ENCODE measurements around the gene KRTAP5-6.

Gene KRTAP5-6

GRCh38 chr11:1734641-1735081 is 37.7 kb downstream of the KRTAP5-6 start:
- DNase-seq: no peak

- no peak for DNase-seq
Observed at GRCh38 chr11:1735271-1735670, 38.3 kb downstream of the KRTAP5-6 start.

- no peak for DNase-seq
Observed at GRCh38 chr11:1736447-1736992, 39.5 kb downstream of the KRTAP5-6 start.

DNA sequence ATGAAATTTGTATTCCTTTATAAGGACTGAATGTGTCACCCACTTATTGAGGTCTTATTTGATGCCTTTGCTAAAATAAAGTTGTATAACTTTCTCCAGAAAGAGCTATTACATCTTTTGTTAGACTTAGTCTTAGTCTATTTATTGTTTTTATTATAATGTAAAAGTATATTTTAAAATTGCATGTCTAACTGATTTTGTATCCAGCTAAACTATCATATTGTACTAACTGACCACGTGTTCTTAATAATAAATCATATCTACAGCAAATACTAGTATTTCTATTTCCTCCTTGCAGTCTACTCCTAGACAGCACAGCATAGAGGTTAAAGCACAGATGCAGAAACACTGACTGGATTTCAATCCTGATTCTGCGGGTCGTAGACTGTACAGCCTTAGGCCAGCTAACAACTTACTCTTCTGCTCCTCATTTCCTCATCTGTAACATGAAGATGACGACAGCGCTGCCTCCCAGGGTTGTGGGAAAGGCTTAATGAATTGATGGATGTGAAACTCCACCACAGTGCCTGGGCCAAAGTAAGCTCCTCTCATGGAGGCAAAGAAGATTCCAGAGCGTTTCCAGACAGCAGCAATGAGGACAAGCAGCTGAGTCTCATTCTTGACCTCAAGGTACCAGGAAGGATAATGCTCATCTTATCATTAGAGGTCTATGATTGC is 40.2 kb downstream of the KRTAP5-6 start:
- no peak for DNase-seq

- DNase-seq: no peak
Observed at GRCh38 chr11:1738380-1738779, 41.4 kb downstream of the KRTAP5-6 start.

- DNase-seq: no peak
Observed at GRCh38 chr11:1739576-1739975, 42.6 kb downstream of the KRTAP5-6 start.

GRCh38 chr11:1740786-1741530 is 44.0 kb downstream of the KRTAP5-6 start:
- no peak for DNase-seq

- DNase-seq: no peak
Observed at GRCh38 chr11:1741741-1742140, 44.7 kb downstream of the KRTAP5-6 start.

- DNase-seq: no peak
Observed at GRCh38 chr11:1742371-1742770, 45.4 kb downstream of the KRTAP5-6 start.

DNA sequence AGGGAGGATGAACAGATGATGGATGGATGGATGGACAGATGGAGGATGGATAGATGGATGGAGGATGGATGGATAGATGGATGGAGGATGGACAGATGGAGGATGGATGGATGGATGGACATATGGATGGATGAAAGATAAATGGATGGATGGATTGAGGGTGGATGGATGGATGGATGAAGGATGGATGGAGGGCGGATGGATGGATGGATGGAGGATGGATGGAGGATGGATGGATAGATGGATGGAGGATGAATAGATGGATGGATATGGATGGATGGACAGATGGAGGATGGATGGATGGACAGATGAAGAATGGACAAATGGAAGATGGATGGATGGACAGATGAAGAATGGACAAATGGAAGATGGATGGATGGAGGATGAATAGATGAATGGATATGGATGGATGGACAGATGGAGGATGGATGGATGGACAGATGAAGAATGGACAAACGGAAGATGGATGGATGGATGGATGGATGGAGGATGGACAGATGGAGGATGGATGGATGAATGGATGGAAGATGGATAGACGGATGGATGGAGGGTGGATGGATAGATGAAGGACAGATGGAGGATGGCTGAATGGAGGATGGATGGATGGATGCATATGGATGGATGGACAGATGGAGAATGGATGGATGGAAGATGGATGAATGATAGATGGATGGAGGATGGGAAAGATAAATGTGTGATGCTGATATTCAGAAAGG is 46.0 kb downstream of the KRTAP5-6 start:
- no peak for DNase-seq

GRCh38 chr11:1743585-1744136 is 46.7 kb downstream of the KRTAP5-6 start:
- DNase-seq: no peak

- DNase-seq: no peak
Observed at GRCh38 chr11:1744137-1744886, 47.3 kb downstream of the KRTAP5-6 start.

DNA sequence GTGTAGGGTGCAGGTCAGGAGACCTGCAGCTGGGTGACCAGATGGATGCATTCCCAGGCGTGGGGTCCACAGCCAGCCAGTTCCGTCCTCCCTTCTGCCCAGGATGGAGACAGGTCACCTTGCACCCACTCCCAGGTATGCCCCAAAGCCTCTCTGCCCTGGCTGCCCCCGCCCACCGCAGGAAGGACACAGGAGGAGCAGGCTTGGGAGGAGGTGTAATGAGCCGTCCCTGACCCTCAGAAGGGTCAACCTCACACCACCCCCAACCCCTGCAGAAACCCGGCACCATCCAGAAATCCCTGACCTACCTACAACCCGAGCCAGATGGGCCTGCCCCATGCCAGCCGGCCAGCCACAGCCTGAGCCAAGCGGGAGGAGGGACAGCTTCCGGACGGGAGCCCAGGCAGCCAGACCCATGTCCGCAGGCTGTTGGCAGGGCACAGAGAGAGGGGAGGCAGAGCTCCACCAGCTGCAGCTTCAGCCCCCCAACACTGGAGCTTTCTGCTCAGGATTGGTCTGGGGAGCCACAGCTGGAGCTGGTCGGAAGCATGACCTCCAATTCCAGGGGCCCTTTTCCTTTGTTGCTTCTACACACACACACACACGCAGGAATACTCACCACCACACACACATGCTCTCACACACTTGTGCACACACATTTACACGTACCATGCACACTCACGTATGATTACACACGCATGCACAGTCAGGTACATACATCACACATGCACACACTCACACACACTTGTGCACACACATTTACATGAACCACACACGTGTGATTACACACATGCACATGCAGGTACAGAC is 48.1 kb downstream of the KRTAP5-6 start:
- no peak for DNase-seq

DNA sequence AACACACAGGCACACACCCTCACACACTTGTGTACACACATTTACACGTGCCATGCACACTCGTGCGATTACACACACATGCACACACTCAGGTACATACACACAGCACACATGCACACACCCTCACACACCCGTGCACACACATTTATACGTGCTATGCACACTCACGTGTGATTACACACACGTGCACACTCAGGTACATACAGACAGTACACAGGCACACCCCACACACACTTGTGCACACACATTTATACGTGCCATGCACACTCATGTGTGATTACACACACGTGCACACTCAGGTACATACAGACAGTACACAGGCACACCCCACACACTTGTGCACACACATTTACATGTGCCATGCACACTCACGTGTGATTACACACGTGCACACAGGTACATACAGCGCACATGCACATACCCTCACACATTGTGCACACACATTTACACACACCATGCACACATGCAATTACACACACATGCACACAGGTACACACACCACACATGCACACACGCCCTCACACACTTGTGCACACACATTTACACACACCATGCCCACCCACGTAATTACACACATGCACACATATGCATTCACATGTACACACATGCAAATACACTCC is 48.8 kb downstream of the KRTAP5-6 start:
- no peak for DNase-seq

DNA sequence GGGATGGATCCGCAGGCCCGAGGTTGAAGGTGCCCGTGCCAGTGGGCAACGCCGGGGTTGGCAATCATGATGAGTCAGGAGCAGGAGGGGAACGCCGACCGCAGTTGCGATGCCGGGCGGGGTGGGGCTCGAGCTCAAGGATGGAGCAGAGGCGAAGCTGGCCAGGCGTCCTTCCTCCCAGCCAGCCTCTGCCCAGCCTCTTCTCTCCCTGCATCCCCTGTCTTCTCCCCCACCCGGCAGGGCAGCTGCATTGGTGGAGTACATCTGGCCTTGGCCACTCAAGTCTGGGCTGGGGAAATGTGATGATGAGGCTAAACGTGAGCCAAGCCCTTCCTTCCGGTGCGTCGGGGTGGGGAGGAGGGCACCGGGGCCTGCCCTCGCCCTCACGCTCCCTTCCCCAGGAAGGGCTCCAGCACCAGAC is 49.5 kb downstream of the KRTAP5-6 start:
- no peak for DNase-seq

- DNase-seq: no peak
Observed at GRCh38 chr11:1746956-1747752, 50.2 kb downstream of the KRTAP5-6 start.
